Activated CD4-positive, alpha-beta T cell treated with anti-CD3 and anti-CD28 coated beads, Interleukin-2, amount 10 ng/mL, durations not matched to agents 7 days and 5 days (primary cell): ENCODE measurements around the gene ASTN1. TPM values are rescaled to one million over a fixed set of nuclear protein-coding genes. Genes with fewer than 3 reads are reported as not detected.

ENCODE experiments used
- CTCF ChIA-PET: fragments of 350-600 bp; sonication (Branson Sonifier 250); formaldehyde crosslinking; loops from one replicate; lab custom pipeline; 2021; ENCODE audit warnings: antibody characterized with exemption; lab: Charles Lee
- POLR2A ChIA-PET: fragments of 350-600 bp; sonication (Branson Sonifier 250); formaldehyde crosslinking; loops from one replicate; lab custom pipeline; 2021; ENCODE audit warnings: antibody characterized with exemption; lab: Charles Lee
- DNase-seq: peaks from one replicate; pipeline ENCODE4 v3.0.0-alpha.2; 2020
- H3K27ac Mint-ChIP-seq: one replicate; pipeline ENCODE4 v1.8.0; 2021; ENCODE audit warnings: mild to moderate bottlenecking, moderate library complexity, mixed read lengths
- H3K27me3 Mint-ChIP-seq: one replicate; pipeline ENCODE4 v1.8.0; 2021; ENCODE audit warnings: mixed read lengths
- H3K36me3 Mint-ChIP-seq: one replicate; pipeline ENCODE4 v1.8.0; 2021; ENCODE audit warnings: low read depth, mixed read lengths
- H3K4me1 Mint-ChIP-seq: one replicate; pipeline ENCODE4 v1.8.0; 2021; ENCODE audit warnings: mixed read lengths
- H3K4me3 Mint-ChIP-seq: one replicate; pipeline ENCODE4 v1.8.0; 2021; ENCODE audit warnings: mild to moderate bottlenecking, moderate library complexity, mixed read lengths
- H3K9me3 Mint-ChIP-seq: one replicate; pipeline ENCODE4 v1.8.0; 2021; ENCODE audit warnings: mixed read lengths
- total RNA-seq, 2 experiments: library from RNA; stranded (reverse); gene quantifications; one replicate each; pipeline ENCODE4 v1.2.3, GENCODE V29; 2021

The ASTN1 gene
- total RNA-seq, 2 experiments from 2014 or later = not detected

DNA sequence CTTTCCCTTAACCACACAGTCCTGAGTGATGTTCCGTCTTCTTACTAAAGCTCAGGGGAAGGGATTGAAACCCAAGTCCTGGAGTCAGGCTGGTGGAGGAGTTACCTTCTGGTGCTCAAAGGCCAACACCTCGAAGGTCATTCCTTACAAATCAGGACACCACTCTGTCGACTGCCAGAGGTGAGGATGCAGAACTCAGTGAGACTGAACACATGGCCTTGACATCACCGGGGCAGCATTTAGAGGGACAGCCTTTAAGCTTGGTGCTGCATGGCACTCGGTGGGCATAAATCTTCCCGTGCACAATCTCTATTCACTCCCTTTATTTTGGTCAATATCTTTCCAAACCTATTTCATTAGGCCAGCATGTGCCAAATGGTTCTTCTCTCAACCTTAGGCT lies 130.9 kb downstream of the ASTN1 start:
- no peak overlapping the region for H3K27ac Mint-ChIP-seq
- H3K36me3 Mint-ChIP-seq = no peaks in the 10 kb centered on the region
- DNase-seq = no peak
- H3K4me1 Mint-ChIP-seq = no peaks in the 10 kb centered on the region
- no peaks in the 10 kb centered on the region for H3K27me3 Mint-ChIP-seq
- no peaks in the 10 kb centered on the region for H3K9me3 Mint-ChIP-seq
- POLR2A ChIA-PET = no interaction called here
- CTCF ChIA-PET = no interaction called here
- H3K4me3 Mint-ChIP-seq = no peak overlapping the region

GRCh38 chr1:177032434-177032833 lies 132.1 kb downstream of the ASTN1 start:
- ChIA-PET POLR2A (no interaction called here), CTCF (interaction anchor here (0.5 kb wide), 1 partner anchor 358 kb away, joined by 4 read pairs; no protein-coding TSS in a partner anchor)
- no peaks in the 10 kb centered on the region for H3K27me3 Mint-ChIP-seq
- H3K27ac Mint-ChIP-seq = no peak overlapping the region
- no peak for DNase-seq
- H3K4me1 Mint-ChIP-seq = no peaks in the 10 kb centered on the region
- no peaks in the 10 kb centered on the region for H3K36me3 Mint-ChIP-seq
- no peak overlapping the region for H3K4me3 Mint-ChIP-seq
- no peaks in the 10 kb centered on the region for H3K9me3 Mint-ChIP-seq

GRCh38 chr1:177024623-177025022 lies 139.9 kb downstream of the ASTN1 start:
- peaks cover 1% of the 10 kb centered on the region for H3K9me3 Mint-ChIP-seq
- no peaks in the 10 kb centered on the region for H3K27me3 Mint-ChIP-seq
- H3K36me3 Mint-ChIP-seq = no peaks in the 10 kb centered on the region
- no peak overlapping the region for H3K27ac Mint-ChIP-seq
- no peak overlapping the region for H3K4me3 Mint-ChIP-seq
- no peaks in the 10 kb centered on the region for H3K4me1 Mint-ChIP-seq
- no peak for DNase-seq
- POLR2A ChIA-PET = no interaction called here
- CTCF ChIA-PET = no interaction called here

DNA sequence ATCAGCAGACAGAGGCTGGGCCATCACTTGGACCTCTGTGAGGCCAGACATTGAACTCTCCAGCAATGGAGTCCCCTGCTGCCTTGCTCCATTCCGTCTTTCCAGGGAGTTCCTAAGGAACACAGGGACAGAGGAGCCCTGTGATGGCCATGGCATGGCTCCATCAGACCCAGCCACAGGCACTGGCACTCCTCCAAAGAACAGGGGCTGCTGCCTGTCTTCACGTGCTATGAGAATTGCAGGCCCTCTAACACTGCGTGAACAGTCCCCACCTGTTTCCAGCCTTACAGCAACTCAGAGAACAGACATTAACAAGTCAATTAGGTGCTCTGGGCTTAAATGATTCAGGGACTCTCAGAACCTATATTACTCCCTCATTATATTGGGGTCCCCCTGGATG lies 140.8 kb downstream of the ASTN1 start:
- ChIA-PET CTCF (no interaction called here), POLR2A (no interaction called here)
- DNase-seq = no peak
- peaks cover 1% of the 10 kb centered on the region for H3K9me3 Mint-ChIP-seq
- H3K27me3 Mint-ChIP-seq = no peaks in the 10 kb centered on the region
- H3K36me3 Mint-ChIP-seq = no peaks in the 10 kb centered on the region
- no peak overlapping the region for H3K27ac Mint-ChIP-seq
- H3K4me3 Mint-ChIP-seq = no peak overlapping the region
- H3K4me1 Mint-ChIP-seq = no peaks in the 10 kb centered on the region

GRCh38 chr1:177023249-177023648 lies 141.3 kb downstream of the ASTN1 start:
- Mint-ChIP-seq H3K27ac (no peak overlapping the region), H3K36me3 (no peaks in the 10 kb centered on the region), H3K9me3 (peaks cover 1% of the 10 kb centered on the region), H3K4me1 (no peaks in the 10 kb centered on the region), H3K4me3 (no peak overlapping the region), H3K27me3 (no peaks in the 10 kb centered on the region)
- no peak for DNase-seq
- ChIA-PET CTCF (no interaction called here), POLR2A (no interaction called here)

DNA sequence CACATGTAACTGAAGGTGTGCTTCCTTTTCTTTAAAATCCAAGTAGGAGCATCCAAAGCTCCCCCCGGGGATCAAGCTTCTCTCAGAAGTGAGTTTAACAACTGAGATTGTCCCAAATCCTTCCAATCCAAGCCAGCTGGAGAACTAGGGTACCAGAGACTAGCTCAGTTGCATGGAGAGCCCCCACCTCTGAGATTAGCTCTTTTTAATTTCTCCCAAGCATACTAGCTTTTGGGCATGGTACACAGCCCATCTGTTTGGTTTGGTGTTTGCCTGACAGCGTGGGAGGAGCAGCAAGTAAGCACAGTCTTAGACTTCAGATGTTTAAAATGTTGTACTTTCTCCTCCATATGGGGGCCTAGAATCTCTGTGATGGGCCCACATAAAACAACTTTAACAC lies 142.8 kb downstream of the ASTN1 start:
- no peak overlapping the region for H3K4me3 Mint-ChIP-seq
- ChIA-PET CTCF (no interaction called here), POLR2A (no interaction called here)
- no peaks in the 10 kb centered on the region for H3K36me3 Mint-ChIP-seq
- no peak overlapping the region for H3K27ac Mint-ChIP-seq
- peaks cover 1% of the 10 kb centered on the region for H3K9me3 Mint-ChIP-seq
- H3K4me1 Mint-ChIP-seq = no peaks in the 10 kb centered on the region
- no peaks in the 10 kb centered on the region for H3K27me3 Mint-ChIP-seq
- no peak for DNase-seq

DNA sequence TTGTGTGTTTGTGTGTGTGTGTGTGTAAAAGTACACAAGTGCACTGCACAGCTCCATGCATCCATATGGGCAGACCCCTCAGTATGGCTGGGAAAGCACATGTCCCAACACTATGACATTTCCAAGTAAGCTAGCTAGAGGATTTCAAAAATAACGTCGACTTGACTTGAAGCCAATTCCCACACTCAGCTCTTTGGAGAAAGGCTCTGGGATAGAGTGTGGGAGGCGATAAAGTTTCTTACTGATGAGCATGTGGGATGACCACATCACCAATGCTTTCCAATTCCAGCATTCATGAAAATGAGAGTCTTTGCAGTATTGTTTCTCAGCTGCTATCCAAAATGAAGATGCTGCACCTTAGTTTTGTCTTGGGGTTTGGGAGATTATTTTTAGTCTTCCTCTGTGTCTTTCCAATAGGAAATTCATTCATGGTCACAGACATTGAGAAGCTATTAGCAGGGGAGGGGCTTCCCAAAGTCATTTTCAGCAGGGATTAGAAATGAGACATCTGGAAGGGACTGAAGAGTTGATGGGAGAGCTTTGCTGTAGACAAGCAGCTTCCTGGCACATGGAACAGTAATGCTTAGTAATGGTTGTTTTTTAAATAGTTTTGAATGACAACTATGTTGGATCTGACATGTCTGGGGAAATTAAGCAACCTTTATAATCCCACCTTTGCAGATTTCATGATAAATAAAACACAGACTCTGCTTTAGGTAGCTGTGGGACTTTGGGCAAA lies 143.5 kb downstream of the ASTN1 start:
- Mint-ChIP-seq H3K9me3 (peaks cover 1% of the 10 kb centered on the region), H3K27ac (no peak overlapping the region), H3K4me3 (no peak overlapping the region), H3K27me3 (no peaks in the 10 kb centered on the region), H3K36me3 (no peaks in the 10 kb centered on the region), H3K4me1 (no peaks in the 10 kb centered on the region)
- ChIA-PET CTCF (no interaction called here), POLR2A (no interaction called here)
- DNase-seq = no peak

GRCh38 chr1:177017287-177017852 lies 147.1 kb downstream of the ASTN1 start:
- Mint-ChIP-seq H3K36me3 (no peaks in the 10 kb centered on the region), H3K4me1 (no peaks in the 10 kb centered on the region), H3K4me3 (no peak overlapping the region), H3K9me3 (no peaks in the 10 kb centered on the region), H3K27ac (no peak overlapping the region), H3K27me3 (no peaks in the 10 kb centered on the region)
- DNase-seq = no peak
- ChIA-PET POLR2A (interaction anchor here (0.6 kb wide), 1 partner anchor 453 kb away, joined by 3 read pairs; no protein-coding TSS in a partner anchor), CTCF (no interaction called here)

- ChIA-PET CTCF (no interaction called here), POLR2A (no interaction called here)
- Mint-ChIP-seq H3K36me3 (no peaks in the 10 kb centered on the region), H3K9me3 (no peaks in the 10 kb centered on the region), H3K27me3 (no peaks in the 10 kb centered on the region), H3K27ac (no peak overlapping the region), H3K4me1 (no peaks in the 10 kb centered on the region), H3K4me3 (no peak overlapping the region)
- no peak for DNase-seq
Observed at GRCh38 chr1:177014325-177014724, 150.2 kb downstream of the ASTN1 start.

GRCh38 chr1:177012342-177012925 lies 152.1 kb downstream of the ASTN1 start:
- H3K27ac Mint-ChIP-seq = no peak overlapping the region
- no peak for DNase-seq
- no peaks in the 10 kb centered on the region for H3K4me1 Mint-ChIP-seq
- no peaks in the 10 kb centered on the region for H3K9me3 Mint-ChIP-seq
- no peaks in the 10 kb centered on the region for H3K36me3 Mint-ChIP-seq
- ChIA-PET POLR2A (no interaction called here), CTCF (no interaction called here)
- H3K27me3 Mint-ChIP-seq = no peaks in the 10 kb centered on the region
- no peak overlapping the region for H3K4me3 Mint-ChIP-seq

- DNase-seq = no peak
- Mint-ChIP-seq H3K27ac (no peak overlapping the region), H3K9me3 (no peaks in the 10 kb centered on the region), H3K36me3 (no peaks in the 10 kb centered on the region), H3K4me1 (no peaks in the 10 kb centered on the region), H3K4me3 (no peak overlapping the region), H3K27me3 (no peaks in the 10 kb centered on the region)
- CTCF ChIA-PET = no interaction called here
- POLR2A ChIA-PET = no interaction called here
Observed at GRCh38 chr1:177011508-177011907, 153.0 kb downstream of the ASTN1 start.

DNA sequence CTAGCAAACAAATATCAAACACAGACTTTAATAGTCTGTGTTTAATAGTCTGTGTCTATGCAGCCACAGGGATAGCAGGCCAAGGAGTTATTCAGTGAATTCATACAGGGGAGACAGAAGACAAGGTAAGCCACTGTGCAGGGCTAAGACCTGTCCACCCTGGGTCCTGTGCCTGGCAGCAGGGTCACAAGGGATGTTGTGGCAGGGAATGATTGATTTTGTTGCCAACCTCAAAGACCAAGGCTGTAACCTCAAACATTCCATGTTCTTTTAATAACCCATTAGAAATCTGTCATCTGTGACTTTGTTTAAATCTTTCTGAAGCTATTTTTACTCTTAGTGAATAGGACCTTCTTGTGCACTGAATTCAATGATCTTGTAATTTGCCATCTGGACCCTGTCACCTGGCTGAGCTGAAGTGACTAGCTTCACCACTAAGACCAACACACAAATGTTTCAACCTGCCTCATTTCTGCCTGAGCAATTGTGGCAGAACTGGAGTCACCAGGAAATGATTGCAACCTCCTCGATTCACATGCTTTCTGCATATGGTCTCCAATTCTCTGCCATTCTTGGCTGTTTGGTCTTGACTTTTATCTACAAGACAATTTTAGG lies 154.2 kb downstream of the ASTN1 start:
- Mint-ChIP-seq H3K4me1 (no peaks in the 10 kb centered on the region), H3K36me3 (no peaks in the 10 kb centered on the region), H3K9me3 (no peaks in the 10 kb centered on the region), H3K27ac (no peak overlapping the region), H3K4me3 (no peak overlapping the region), H3K27me3 (no peaks in the 10 kb centered on the region)
- no peak for DNase-seq
- POLR2A ChIA-PET = no interaction called here
- CTCF ChIA-PET = no interaction called here

DNA sequence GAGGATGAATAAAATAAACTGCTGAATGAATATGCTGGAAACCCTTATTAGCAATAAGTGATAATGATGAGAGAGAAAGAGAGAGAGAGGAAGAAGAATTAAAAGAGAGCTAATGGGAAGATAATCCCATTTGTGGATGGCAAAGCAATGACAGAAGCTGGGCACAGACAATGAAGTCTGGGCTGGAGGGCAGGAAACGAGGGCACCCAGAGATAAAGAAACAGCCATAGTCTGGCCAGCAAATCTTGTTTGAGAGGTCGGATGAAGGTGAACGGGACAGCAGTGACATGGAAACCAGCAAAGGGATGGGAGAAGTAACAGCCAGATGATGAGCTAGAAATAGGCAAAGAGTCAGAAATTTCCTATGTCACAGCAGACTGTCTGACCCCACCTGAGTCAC lies 155.9 kb downstream of the ASTN1 start:
- POLR2A ChIA-PET = no interaction called here
- no peak overlapping the region for H3K27ac Mint-ChIP-seq
- no peak for DNase-seq
- H3K4me3 Mint-ChIP-seq = no peak overlapping the region
- no peaks in the 10 kb centered on the region for H3K27me3 Mint-ChIP-seq
- no peaks in the 10 kb centered on the region for H3K4me1 Mint-ChIP-seq
- H3K9me3 Mint-ChIP-seq = no peaks in the 10 kb centered on the region
- CTCF ChIA-PET = no interaction called here
- H3K36me3 Mint-ChIP-seq = no peaks in the 10 kb centered on the region
